ENCODE measurements around the gene SLC22A15. TPM values are rescaled to one million over a fixed set of nuclear protein-coding genes. Genes with fewer than 3 reads are reported as not detected.

SLC22A15 gene
- total RNA-seq, 1 donor from 2014 or later, result 5.3 TPM

GRCh38 chr1:116006486-116006964 is 30.2 kb downstream of the SLC22A15 start:
- Mint-ChIP-seq H3K9me3 (ENCODE audit: low read depth) (peaks cover 8% of the 10 kb centered on the region), H3K4me3 (ENCODE audit: low read depth) (no peak overlapping the region), H3K27ac (no peak overlapping the region), H3K36me3 (ENCODE audit: insufficient read depth) (peaks cover 5% of the 10 kb centered on the region), H3K27me3 (no peaks in the 10 kb centered on the region), H3K4me1 (ENCODE audit: low read depth) (peaks cover 9% of the 10 kb centered on the region)
- no peak for DNase-seq (ENCODE audit: low spot score, unreplicated experiment)
- TF ChIP-seq CTCF (IDR thresholded peaks at IDR 0.05; ENCODE audit: unreplicated experiment), result no peak

- Mint-ChIP-seq H3K27me3 (no peaks in the 10 kb centered on the region), H3K4me1 (ENCODE audit: low read depth) (peaks cover 9% of the 10 kb centered on the region), H3K9me3 (ENCODE audit: low read depth) (peaks cover 8% of the 10 kb centered on the region), H3K27ac (peak overlapping the region; percentile 65), H3K4me3 (ENCODE audit: low read depth) (no peak overlapping the region), H3K36me3 (ENCODE audit: insufficient read depth) (peaks cover 5% of the 10 kb centered on the region)
- TF ChIP-seq CTCF (IDR thresholded peaks at IDR 0.05; ENCODE audit: unreplicated experiment), result no peak
- DNase-seq (ENCODE audit: low spot score, unreplicated experiment), result no peak
These were observed 32.5 kb downstream of the SLC22A15 start for GRCh38 chr1:116008656-116009390.

GRCh38 chr1:116012716-116013115 is 36.4 kb downstream of the SLC22A15 start:
- Mint-ChIP-seq H3K27ac (no peak overlapping the region), H3K9me3 (ENCODE audit: low read depth) (no peaks in the 10 kb centered on the region), H3K4me1 (ENCODE audit: low read depth) (peaks cover 26% of the 10 kb centered on the region), H3K4me3 (ENCODE audit: low read depth) (no peak overlapping the region), H3K36me3 (ENCODE audit: insufficient read depth) (no peaks in the 10 kb centered on the region), H3K27me3 (no peaks in the 10 kb centered on the region)
- TF ChIP-seq CTCF (IDR thresholded peaks at IDR 0.05; ENCODE audit: unreplicated experiment), result no peak
- no peak for DNase-seq (ENCODE audit: low spot score, unreplicated experiment)

GRCh38 chr1:116015679-116016078 is 39.4 kb downstream of the SLC22A15 start:
- H3K36me3 Mint-ChIP-seq (ENCODE audit: insufficient read depth), result peaks cover 3% of the 10 kb centered on the region
- H3K27me3 Mint-ChIP-seq, result no peaks in the 10 kb centered on the region
- DNase-seq (ENCODE audit: low spot score, unreplicated experiment), result no peak
- peaks cover 18% of the 10 kb centered on the region for H3K4me1 Mint-ChIP-seq (ENCODE audit: low read depth)
- H3K9me3 Mint-ChIP-seq (ENCODE audit: low read depth), result no peaks in the 10 kb centered on the region
- TF ChIP-seq CTCF (IDR thresholded peaks at IDR 0.05; ENCODE audit: unreplicated experiment), result no peak
- H3K4me3 Mint-ChIP-seq (ENCODE audit: low read depth), result no peak overlapping the region
- H3K27ac Mint-ChIP-seq, result no peak overlapping the region

- Mint-ChIP-seq H3K4me1 (ENCODE audit: low read depth) (peaks cover 18% of the 10 kb centered on the region), H3K27me3 (no peaks in the 10 kb centered on the region), H3K36me3 (ENCODE audit: insufficient read depth) (peaks cover 12% of the 10 kb centered on the region), H3K27ac (no peak overlapping the region), H3K4me3 (ENCODE audit: low read depth) (no peak overlapping the region), H3K9me3 (ENCODE audit: low read depth) (no peaks in the 10 kb centered on the region)
- DNase-seq (ENCODE audit: low spot score, unreplicated experiment), result no peak
- no peak for TF ChIP-seq CTCF (IDR thresholded peaks at IDR 0.05; ENCODE audit: unreplicated experiment)
These were observed 41.7 kb downstream of the SLC22A15 start for GRCh38 chr1:116018007-116018406.

Data from progenitor cell of endocrine pancreas (in vitro differentiated cells).